AG08395 (cell line): ENCODE results near the gene COL1A1.

Experiments
- DNase-seq: peaks from one replicate; pipeline ENCODE4 v3.0.0; 2012; ENCODE audit warnings: mixed read lengths, low spot score

Gene COL1A1

DNA sequence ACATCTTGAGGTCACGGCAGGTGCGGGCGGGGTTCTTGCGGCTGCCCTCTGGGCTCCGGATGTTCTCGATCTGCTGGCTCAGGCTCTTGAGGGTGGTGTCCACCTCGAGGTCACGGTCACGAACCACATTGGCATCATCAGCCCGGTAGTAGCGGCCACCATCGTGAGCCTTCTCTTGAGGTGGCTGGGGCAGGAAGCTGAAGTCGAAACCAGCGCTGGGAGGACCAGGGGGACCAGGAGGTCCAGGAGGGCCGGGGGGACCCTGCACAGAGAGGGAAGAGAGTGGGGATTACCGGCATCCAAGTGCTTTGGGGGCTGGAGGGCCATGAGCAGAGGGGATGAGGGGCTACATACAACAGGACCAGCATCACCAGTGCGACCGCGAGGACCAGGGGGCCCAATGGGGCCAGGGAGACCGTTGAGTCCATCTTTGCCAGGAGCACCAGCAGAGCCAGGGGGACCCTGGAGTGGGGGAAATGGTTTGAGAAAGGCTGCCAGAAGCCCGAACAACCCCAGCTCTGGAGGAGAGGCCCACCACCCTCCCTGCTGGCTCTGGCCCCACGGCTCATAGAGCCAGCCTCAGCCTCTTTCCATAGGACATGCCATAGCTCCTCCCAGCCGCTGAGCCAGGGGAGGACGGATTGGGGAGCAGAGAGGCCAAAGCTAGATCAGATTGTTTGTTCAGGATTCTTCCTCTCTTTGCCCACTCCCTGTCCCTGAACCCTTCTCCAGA is 14.6 kb downstream of the COL1A1 start:
- DNase-seq = peak; percentile 41

DNA sequence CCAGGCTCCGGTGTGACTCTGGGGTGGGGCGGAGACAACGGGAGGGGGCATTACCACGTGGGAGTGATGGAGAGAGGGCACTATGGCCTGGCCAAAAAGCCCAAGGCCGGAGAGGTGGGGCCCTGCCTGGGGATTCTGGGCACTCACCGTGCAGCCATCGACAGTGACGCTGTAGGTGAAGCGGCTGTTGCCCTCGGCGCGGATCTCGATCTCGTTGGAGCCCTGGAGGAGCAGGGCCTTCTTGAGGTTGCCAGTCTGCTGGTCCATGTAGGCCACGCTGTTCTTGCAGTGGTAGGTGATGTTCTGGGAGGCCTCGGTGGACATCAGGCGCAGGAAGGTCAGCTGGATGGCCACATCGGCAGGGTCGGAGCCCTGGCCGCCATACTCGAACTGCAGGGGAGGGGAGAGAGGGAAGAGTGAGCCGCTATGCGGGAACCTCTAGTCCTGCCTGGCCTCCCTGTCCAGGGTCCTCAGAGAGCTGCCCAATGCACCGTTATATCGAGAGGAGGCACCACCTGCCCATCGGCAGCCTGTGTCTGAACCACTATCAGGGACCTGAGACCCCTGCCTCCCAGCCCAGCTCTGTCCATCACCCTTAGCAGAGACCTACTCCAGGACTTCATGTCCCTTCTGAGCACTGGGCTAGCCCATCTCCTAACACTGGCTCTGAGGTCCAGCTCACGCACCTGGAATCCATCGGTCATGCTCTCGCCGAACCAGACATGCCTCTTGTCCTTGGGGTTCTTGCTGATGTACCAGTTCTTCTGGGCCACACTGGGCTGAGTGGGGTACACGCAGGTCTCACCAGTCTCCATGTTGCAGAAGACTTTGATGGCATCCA is 15.6 kb downstream of the COL1A1 start:
- DNase-seq = no peak

DNA sequence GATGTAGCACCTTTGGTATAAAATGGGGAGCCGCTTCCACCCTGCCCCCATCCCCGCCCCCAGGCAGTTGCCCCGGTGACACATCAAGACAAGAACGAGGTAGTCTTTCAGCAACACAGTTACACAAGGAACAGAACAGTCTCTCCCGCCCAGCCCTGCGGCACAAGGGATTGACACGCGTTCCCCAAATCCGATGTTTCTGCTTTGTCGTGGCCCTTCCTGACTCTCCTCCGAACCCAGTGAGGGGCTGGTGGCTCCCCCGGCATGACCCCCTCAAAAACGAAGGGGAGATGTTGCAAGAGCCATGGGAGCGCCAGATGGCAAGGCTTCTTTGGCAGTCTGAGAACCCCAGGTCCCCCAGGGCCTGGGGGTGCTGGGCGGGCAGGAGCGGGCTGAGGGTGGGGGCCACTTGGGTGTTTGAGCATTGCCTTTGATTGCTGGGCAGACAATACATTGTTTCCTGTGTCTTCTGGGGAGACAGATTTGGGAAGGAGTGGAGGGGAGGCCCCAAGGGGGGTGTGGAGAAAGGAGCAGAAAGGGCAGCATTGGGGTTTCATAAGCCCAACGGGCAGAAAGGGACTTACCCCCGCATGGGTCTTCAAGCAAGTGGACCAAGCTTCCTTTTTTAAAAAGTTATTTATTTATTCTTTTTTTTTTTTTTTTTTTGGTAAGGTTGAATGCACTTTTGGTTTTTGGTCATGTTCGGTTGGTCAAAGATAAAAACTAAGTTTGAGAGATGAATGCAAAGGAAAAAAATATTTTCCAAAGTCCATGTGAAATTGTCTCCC is 16.6 kb downstream of the COL1A1 start:
- no peak for DNase-seq

DNA sequence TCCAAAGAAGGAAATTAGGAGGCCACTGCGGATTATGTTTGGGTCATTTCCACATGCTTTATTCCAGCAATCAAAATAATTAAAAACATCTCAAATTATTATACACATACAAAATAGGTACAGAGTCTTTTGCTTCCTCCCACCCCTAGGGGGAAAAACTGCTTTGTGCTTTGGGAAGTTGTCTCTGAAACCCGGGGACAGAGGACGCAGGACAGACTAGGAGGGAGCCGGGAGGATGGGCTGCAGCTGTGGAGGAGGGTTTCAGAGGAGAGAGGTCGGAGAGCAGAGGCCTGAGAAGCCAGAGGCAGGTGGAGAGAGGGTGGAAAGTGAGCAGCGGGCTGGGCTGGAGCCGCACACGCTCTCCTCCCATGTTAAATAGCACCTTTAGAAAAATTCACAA is 17.4 kb downstream of the COL1A1 start:
- DNase-seq = no peak

DNA sequence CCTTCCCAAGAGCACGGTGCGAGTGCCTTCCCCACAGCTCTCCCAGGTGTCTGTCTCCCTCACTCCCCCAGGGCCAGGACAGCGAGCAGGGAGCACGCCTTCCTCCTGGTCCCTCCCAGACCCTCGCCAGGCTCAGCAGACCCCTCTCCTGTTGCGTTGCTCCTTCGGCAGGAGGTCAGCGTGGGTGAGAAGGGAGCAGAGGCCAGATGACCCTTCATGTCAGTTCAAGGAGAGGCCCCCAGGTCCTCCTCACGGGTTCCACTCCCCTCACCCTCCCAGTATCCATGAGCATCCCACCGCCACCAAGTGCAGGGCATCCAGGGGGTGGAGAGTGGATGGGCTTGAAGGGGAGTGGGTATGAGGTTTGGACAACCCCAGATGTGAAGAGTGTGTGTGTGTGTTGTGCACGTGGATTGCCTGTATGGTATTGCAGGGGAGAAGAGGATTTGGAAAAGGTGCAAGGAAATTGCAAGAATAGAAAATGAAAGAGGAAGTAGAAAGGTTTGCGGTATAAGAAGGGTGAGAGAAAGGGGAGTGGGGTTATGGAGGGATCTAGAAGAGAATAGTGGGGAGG is 17.9 kb downstream of the COL1A1 start:
- no peak for DNase-seq

DNA sequence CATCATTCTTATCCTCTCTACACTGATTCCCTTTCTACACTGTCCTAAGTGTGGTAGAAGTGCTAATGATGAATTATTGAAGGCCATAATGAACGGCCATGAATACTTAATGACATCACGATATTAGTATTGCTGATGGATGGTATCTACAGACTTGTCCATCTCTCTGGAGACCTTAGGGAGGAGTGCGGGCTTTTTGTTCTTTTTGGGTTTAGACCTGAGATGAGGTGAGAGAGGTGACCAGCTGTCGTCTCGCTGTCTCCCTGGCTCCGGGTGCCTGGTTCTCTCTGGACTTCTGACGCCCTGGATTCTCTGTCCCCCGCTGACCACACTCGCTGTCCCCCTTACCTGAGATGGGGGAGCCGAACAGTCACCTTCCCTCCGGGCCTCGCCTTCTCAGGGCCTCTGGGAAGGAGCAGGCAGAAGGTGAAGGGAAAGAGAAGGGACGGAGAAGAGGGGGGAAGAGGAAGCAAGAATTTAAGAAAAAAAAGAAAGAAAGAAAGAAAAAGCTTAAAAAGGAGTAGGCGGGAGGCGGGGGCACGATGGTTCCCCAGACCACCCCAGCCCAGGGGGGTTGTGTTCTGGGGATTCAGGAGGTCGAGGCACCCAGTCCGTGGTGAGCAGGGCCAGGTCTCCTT is 18.5 kb downstream of the COL1A1 start:
- DNase-seq = no peak

DNA sequence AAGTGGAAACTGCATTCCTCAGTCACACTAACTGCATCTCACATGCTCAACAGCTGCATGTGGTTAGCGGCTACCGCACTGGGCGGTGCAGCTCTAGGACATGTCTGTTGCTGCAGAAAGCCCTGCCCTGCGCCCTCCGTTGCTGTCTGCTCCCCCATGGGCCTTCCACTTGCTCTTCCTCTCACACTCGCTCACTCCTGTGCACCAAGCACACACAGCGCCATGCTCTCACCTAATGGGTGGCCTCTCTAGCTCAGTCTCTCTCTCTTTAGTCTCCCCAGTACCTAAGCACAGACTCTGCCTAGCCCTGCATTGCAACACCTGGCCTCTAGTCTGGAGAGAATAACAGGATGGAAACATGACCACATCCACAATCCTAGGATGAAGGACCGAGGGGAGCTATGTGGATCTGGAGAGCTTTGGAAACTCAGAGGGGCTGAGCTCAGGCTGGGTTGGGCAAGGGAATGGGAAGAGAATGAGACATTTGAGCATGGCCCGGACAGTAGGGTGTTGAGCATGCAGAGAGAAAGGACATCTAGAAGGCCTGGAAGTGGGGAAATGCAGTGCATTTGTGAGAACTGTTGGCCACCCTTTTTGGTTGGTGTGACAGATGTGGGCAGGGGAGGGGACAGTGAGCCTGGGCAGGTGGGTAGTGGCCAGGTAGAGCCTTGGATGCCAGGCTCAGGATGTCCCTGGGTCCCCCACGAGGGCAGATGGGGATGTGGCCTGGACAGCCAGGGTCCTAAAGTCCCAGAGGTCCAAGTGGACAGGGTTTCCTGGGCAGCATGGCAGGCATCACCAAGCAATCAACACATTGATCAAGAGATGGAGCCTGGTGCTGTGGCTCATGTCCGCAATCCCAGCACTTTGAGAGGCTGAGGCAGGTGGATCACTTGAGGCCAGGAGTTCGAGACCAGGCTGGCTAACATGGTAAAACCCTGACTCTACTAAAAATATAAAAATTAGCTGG is 19.6 kb downstream of the COL1A1 start:
- DNase-seq = no peak

DNA sequence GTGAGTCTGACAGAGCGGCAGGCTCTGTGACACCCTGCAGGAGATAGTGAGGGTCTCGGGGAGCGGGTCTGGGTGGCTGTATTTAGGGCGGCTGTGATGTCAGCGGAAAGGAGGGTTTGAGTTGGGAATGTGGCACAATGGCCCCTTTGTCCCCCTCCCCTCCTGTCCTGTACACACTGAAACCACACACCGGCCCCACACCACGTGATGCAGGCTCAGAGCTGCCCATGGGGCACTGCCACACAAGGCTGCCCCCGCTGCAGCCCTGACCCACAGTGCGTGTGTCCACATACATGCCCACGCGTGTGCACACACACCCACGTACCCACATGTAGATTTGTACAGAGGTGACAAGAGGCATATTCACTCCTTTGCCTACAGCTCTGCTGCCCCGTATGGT is 20.3 kb downstream of the COL1A1 start:
- DNase-seq = no peak

DNA sequence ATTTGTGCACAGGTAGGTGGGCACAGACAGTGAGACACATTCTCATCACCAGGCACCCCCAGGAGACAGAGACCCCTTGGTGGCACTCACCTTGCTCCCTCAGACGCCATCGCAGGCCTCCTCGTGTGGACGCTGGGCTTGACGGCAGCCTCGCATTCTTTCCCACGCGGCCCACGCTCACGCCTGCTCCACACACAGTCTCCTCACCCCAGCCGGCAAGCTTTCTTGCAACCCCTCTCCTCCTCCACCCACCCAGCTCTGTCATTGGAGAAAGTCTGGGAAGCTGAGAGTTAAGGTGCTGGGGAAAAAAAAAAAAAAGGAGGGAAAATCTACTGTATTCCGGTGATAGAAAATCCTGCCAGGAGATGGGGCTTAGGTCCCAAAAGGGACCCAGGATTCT is 20.8 kb downstream of the COL1A1 start:
- no peak for DNase-seq

DNA sequence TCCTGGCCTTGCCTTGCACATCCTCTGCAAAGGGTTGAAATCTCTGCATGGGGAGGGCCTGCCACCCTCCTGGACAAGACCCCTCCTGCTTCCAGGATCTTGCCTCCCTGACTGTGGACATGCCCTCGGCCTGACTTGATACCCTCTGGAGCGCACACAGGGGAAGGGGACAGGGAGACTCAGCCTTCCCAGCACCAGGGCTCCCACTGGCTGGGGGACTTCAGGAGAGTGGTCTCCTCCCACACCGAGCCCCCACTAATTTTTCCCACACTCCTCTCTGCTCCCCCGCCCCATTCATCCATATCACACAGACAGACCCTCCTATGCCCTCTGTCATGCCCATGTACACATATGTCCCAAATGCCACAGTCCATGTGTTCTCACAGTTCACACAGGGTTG is 21.3 kb downstream of the COL1A1 start:
- no peak for DNase-seq

DNA sequence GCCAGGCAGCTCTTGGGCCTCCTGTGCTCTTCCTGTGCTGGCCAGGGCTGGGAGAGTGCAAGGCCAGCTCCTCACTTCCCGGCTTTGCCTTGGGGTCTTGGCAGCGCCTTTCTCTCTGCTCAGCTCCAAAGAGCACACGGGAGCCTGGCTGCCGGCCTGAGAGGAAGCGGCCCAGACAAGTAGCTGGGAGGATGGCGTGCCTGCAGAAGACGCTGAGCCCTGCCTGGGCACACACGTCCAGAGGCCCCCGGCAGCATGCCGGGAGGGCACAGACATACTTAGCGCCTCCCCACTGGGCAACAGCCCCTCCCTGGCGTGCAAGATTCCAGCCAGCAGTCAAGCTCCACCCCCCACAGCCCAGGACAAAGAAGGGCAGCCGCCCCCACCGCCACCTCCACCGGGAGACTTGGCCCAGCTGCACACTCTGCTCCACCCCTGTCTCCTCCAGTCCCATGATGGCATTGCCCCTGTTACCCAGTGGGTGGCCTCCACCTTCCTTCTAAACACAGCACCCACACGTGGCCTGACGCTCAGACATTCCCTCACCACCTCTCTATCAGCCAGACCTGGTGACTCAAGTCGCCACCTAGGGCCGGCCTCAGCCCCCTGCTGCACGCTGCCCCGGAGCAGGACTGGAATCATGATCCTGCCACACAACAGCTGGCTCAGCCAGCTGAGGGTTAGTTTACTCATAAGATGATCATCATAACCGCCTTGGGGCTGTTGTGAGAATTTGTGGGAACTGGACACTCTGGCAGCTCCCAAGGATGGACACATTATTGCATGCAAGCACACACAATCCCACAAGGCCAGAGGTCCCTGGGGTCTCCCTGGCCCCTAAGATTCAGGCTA is 23.2 kb downstream of the COL1A1 start:
- DNase-seq = peak; percentile 83

DNA sequence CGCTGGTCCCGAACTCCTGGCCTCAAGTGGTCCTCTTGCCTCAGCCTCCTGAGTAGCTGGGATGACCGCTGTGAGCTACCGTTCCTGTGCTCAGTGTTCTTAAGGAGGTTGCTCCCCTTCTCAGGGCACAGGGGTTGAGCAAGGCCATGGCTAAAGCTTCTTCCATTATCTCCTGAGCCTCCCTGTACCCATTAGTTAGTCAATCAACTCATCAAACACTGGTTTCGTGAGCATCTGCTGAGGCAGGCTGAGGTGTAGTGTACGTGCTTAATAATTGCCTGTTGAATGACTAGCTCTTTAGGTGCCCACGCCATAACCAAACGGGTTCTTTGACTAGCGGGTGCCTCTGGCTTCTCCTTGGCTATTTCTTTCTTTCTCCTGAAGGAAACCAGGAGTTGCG is 24.0 kb downstream of the COL1A1 start:
- no peak for DNase-seq

DNA sequence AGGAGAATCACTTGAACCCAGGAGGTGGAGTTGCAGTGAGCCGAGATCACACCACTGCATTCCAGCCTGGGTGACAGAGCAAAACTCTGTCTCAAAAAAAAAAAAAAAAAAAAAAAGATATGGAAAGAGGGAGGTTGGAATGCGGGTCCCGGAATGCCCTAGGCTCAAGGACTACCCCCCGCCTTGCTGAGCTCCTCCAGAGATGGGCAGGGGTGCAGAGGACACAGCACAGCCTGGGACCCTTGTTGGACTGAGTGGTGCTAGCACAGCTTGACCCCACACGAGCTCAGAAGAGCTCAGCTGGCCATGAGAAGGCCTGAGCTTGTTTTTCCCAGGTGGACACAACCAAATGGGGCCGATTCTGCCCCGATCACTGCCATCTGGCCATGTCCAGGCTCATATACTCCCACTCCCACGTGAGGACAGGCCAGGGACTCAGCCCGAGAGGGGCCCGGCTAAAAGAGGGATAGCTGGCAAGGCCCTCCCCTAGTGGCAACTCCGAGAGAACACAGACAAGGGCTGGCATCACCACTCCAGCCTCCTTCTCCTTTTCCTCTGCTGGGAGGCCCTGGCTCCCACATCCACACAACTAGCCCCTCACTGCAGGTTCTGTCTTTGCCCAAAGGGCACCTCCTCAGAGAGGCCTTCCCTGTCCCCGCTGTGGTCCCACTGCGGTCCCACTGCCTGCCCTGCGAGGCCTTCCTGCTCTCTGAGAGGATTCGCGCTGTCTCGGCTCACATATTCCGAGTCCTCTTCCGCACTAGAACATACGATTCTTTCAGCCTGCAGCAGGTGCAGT is 24.7 kb downstream of the COL1A1 start:
- no peak for DNase-seq

DNA sequence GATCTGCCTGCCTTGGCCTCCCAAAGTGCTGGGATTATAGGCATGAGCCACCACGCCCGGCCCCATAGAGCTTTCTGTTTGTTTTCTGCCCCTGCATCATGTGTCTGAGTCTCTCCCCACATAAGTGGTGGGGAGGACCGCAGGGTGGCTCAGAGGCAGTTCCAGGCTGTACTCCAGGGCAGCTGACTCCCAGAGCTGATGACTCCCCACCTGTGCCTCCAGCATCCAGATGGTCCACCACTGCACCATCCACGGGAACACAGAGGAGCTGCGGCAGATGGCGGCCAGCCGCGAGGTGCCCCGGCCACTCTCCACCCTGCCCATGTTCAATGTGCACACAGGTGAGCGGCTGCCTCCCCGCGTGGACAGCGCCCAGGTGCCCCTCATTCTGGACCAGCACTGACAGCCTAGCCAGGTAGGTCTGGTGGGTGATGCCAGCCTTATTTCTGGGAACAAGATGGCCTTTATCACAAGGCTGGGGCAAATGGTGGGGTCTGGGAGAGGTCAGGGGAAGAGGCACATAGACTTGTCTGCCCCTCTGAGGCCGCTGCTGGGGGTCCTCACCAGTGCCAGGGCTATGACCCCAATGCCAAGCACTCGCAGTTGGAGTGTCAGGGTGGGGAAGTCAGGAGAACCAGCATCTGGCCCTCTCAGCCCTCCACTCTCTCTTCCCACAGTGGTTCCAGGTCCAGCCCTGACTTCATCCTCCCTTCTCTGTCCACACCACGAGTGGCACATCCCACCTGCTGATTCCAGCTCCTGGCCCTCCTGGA is 26.2 kb downstream of the COL1A1 start:
- no peak for DNase-seq

DNA sequence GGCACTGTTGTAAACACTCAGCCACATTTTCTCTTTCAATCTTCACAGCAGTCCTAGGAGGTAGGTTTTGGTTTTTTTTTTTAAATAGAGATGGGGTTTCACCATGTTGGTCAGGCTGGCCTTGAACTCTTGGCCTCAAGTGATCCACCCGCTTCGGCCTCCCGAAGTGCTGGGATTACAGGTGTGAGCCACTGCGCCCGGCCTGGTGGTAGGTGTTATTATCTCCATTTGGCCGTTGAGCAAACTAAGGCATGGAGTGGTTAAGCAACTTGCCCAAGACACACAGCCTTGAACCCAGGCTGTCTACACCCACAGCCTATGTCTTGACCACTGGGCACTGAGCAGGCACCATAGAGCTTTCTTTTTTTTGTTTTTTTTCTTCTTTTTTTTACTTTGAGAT is 27.0 kb downstream of the COL1A1 start:
- no peak for DNase-seq

DNA sequence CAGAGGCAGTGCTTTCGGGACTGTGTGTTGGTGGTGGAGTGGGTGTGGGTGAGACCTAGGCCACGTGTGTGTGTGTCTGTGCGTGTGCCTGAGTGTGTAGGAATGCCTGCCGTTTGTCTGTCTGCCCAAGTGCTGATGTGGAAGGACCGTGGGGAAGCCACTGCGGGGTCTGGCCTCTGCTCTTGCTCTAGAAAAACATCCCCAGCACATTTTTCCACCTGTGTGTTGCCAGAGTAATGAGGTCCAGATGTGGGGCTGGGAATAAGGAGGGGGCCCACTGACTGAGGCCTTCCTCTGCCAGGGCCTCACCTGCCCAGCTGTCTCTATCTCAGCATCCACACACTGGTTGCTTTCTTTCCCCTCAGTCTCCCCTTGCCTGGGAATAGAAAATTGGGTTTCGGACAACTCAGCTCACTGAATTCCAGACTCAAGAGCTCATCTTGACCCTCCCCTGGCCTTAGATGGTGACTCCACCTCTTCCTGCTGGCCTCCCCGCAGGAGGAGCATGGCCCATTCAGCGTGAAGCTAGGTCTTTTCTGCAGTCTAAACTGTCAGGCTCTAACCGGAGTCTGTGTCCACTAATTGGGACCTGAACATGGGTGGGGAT is 28.0 kb downstream of the COL1A1 start:
- peak; percentile 86 for DNase-seq

DNA sequence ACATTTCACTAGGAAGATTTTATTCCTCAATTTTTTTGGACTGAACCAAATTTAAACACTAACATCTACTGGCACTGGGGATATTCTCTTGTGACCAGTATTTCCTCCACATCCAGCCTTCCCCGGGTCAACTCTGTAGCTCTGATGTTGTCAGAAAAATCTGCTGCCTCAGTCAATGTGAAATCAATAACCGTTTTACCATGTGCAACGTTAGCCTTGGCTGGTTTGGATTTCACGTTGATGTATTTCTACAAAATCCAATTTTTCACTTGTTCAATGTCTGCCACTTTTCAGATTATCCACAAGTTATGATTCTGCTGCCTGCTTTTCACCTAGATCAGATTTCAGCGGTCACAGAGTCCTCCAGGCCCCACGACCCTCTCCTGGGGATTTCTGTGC is 28.5 kb downstream of the COL1A1 start:
- DNase-seq = no peak

DNA sequence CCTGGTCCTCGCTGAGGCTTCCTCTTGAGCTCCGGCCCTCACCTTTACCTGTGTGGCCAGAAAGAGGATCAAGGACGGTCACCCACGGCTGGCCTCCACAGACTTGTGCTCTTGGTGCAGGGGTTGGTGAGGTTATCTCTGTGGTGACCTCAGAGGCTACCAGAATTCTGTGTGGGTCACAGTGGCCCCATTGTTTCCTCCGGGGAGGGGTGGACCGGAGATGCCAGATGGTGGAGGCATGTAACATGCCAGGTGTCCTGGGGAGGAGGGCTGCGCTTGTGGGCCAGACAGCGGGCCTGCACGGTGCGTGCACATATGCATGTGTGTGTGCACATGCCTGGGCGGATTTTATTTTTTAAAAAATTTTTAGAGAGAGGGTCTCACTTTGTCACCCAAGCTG is 29.3 kb downstream of the COL1A1 start:
- DNase-seq = no peak
